GM12878 (cell line): ENCODE data around the gene PRSS1. TPM values are rescaled to one million over a fixed set of nuclear protein-coding genes. Genes with fewer than 3 reads are reported as not detected.

Source experiments
- ATAC-seq: fragments of 200-7000 bp; cut with Tn5 transposase; 3 replicates; pipeline ENCODE4 v1.9.1; 2020; ENCODE audit warnings: mild to moderate bottlenecking, moderate library complexity
- BruUV-seq: library from RNA; stranded (reverse); fragments of 400-500 nt; replicated peaks from 2 replicates; lab custom pipeline; 2021; lab: Mats Ljungman, UMichigan
- CTCF ChIA-PET: fragments of 300-600 bp; sonication (Branson Sonifier 250); formaldehyde crosslinking; extraction: SDS; loops from one replicate; lab custom pipeline; 2021; ENCODE audit warnings: inconsistent platforms; lab: Yijun Ruan, JAX
- POLR2A ChIA-PET: fragments of 350-600 bp; formaldehyde crosslinking; extraction: SDS; loops from one replicate; lab custom pipeline; 2021; ENCODE audit warnings: inconsistent platforms; lab: Charles Lee
- RAD21 ChIA-PET: fragments of 300-600 bp; sonication (Branson Sonifier 250); formaldehyde crosslinking; loops from one replicate; lab custom pipeline; 2023; ENCODE audit warnings: antibody characterized with exemption; ENCODE audit not compliant: unreplicated experiment; lab: Charles Lee
- SMC1A ChIA-PET: fragments of 300-600 bp; sonication (Branson Sonifier 250); formaldehyde crosslinking; loops from one replicate; lab custom pipeline; 2023; ENCODE audit not compliant: unreplicated experiment, uncharacterized antibody; lab: Charles Lee
- DNase-seq: peaks from one replicate; pipeline ENCODE4 v3.0.0-alpha.2; 2011; ENCODE audit warnings: low read depth, low spot score
- FAIRE-seq: peaks from 3 replicates; lab custom pipeline; 2011; peaks lifted over from hg19 to GRCh38; lab: Jason Lieb, UNC
- H2AFZ ChIP-seq: 2 replicates; pipeline ENCODE4 v1.6.0; 2011; ENCODE audit warnings: low read depth, low read length, control low read depth; ENCODE audit not compliant: control insufficient read depth
- H3K27ac ChIP-seq: 2 replicates; pipeline ENCODE4 v1.5.1; 2011; ENCODE audit warnings: control low read depth; ENCODE audit not compliant: control insufficient read depth, insufficient read depth
- H3K27me3 ChIP-seq, 2 experiments: replicated peaks in 1 of 2; 2 replicates each; pipeline versions ENCODE4 v1.6.0 to v1.6.1; 2011; ENCODE audit warnings: low read length in 1 of 2; ENCODE audit not compliant: control insufficient read depth in 2 of 2, insufficient read depth in 2 of 2
- H3K36me3 ChIP-seq, 2 experiments: 2 replicates each; pipeline ENCODE4 v1.5.1; 2011; ENCODE audit warnings: low read length in 1 of 2; ENCODE audit not compliant: control insufficient read depth in 2 of 2, insufficient read depth in 2 of 2
- H3K4me1 ChIP-seq: 2 replicates; pipeline ENCODE4 v1.6.1; 2011; ENCODE audit warnings: mild to moderate bottlenecking, low read length, moderate library complexity, mixed read lengths; ENCODE audit not compliant: control insufficient read depth, insufficient read depth
- H3K4me2 ChIP-seq: 2 replicates; pipeline ENCODE4 v1.6.0; 2011; ENCODE audit warnings: control low read depth; ENCODE audit not compliant: control insufficient read depth, insufficient read depth
- H3K4me3 ChIP-seq: fragments of 200-600 bp; sonication (generic); 2 replicates; pipeline ENCODE4 v1.5.1; 2016
- H3K79me2 ChIP-seq: 2 replicates; pipeline ENCODE4 v1.6.0; 2011; ENCODE audit warnings: low read length; ENCODE audit not compliant: control insufficient read depth, insufficient read depth
- H3K9ac ChIP-seq: 2 replicates; pipeline ENCODE4 v1.8.0; 2011; ENCODE audit warnings: low read length, control low read depth, mixed read lengths; ENCODE audit not compliant: control insufficient read depth, insufficient read depth
- H3K9me3 ChIP-seq: replicated peaks from 3 replicates; pipeline ENCODE4 v1.5.1; 2011; ENCODE audit warnings: mild to moderate bottlenecking, low read length; ENCODE audit not compliant: control insufficient read depth, insufficient read depth
- H4K20me1 ChIP-seq: 2 replicates; pipeline ENCODE4 v1.6.0; 2011; ENCODE audit not compliant: control insufficient read depth, insufficient read depth
- CBX3 ChIP-seq: fragments of 200-600 bp; sonication (generic); IDR thresholded peaks from 2 replicates; pipeline ENCODE4 v1.6.1; 2016; ENCODE audit warnings: low read depth, borderline replicate concordance
- CBX5 ChIP-seq: sonication (generic); IDR thresholded peaks from 2 replicates; pipeline ENCODE4 v1.6.1; 2016; ENCODE audit warnings: low read depth, moderate library complexity, mild to moderate bottlenecking, inconsistent platforms
- EGR1 ChIP-seq, 2 experiments: IDR thresholded peaks; 1 replicate in 1 of 2; 2 replicates in 1 of 2; pipeline ENCODE4 v1.6.1; 2011 to 2012; ENCODE audit warnings: low read depth in 2 of 2, low read length in 2 of 2, borderline replicate concordance in 1 of 2, mild to moderate bottlenecking in 1 of 2, moderate library complexity in 1 of 2
- HDGF ChIP-seq: fragments of 450-650 bp; IDR thresholded peaks from 2 replicates; pipeline ENCODE4 v1.6.1; 2016; ENCODE audit warnings: antibody characterized with exemption
- LARP7 ChIP-seq: fragments of 450-650 bp; IDR thresholded peaks from 2 replicates; pipeline ENCODE4 v1.6.1; 2017; ENCODE audit warnings: mild to moderate bottlenecking
- RBBP5 ChIP-seq: fragments of 200-600 bp; sonication (generic); conservative IDR thresholded peaks from 2 replicates; pipeline ENCODE4 v1.6.1; 2016
- SMARCA5 ChIP-seq: fragments of 450-650 bp; IDR thresholded peaks from 2 replicates; pipeline ENCODE4 v1.6.1; 2017; ENCODE audit warnings: mild to moderate bottlenecking
- SUPT20H ChIP-seq: IDR thresholded peaks from 2 replicates; pipeline ENCODE4 v1.6.1; 2011; ENCODE audit warnings: low read depth, mild to moderate bottlenecking, low read length, moderate library complexity, borderline replicate concordance; ENCODE audit not compliant: control insufficient read depth
- ZBED1 ChIP-seq: IDR thresholded peaks from 2 replicates; pipeline ENCODE4 v1.6.1; 2016; ENCODE audit warnings: borderline replicate concordance
- WGBS: methylation state at CpG from one replicate; pipeline ENCODE4 v1.1.6; 2016; ENCODE audit warnings: low lambda C conversion rate; ENCODE audit not compliant: insufficient replicate concordance, insufficient coverage; ENCODE audit errors: missing lambda C conversion rate; 5-methylcytosine and 5-hydroxymethylcytosine counted together
- in situ Hi-C: fragments of 300-500 bp; cut with MboI; formaldehyde crosslinking; loops from 9 replicates; pipeline ENCODE4 v1.14.3; 2018; ENCODE audit warnings: mixed read lengths
- intact Hi-C: fragments of 100-400 bp; cut with micrococcal nuclease; formaldehyde crosslinking; loops from one replicate; pipeline ENCODE4 v1.14.2; 2022; ENCODE audit not compliant: unreplicated experiment
- polyA plus RNA-seq, 11 experiments: library from polyadenylated mRNA; depleted of rRNA in 4 of 11; unstranded in 6 of 11; stranded (reverse) in 5 of 11; fragments of >200 nt; fragmentation: Nextera tagmentation in 4 of 11; fragmentation: Illumina TruSeq in 1 of 11; extraction: Ambion mirVana in 4 of 11; extraction: Trizol in 1 of 11; gene quantifications; 1 replicate in 1 of 11; 2 replicates in 10 of 11; pipeline versions ENCODE4 v1.2.1 to v1.2.3, GENCODE V29; 2011 to 2016; ENCODE audit warnings: inconsistent platforms in 2 of 11, missing spikeins in 2 of 11, low read depth in 1 of 11
- total RNA-seq, 4 experiments: library from RNA; depleted of rRNA in 3 of 4; stranded (reverse); fragments of >200 nt in 3 of 4; fragmentation: Illumina TruSeq in 1 of 4; extraction: Trizol in 1 of 4; gene quantifications; 2 replicates each; pipeline versions ENCODE4 v1.2.1 to v1.2.3, GENCODE V29; 2013 to 2021
- TF ChIP-seq, protein P1 (sequence below): IDR thresholded peaks from 2 replicates; pipeline ENCODE4 v1.6.1; 2012; ENCODE audit warnings: improper control_type of control experiment, low read depth, low read length; ENCODE audit not compliant: insufficient replicate concordance
- TF ChIP-seq, protein P2 (sequence below): fragments of 450-650 bp; IDR thresholded peaks from 2 replicates; pipeline ENCODE4 v1.6.1; 2017; ENCODE audit warnings: mild to moderate bottlenecking, moderate library complexity
- TF ChIP-seq, protein P3 (sequence below): fragments of 450-650 bp; IDR thresholded peaks from 2 replicates; pipeline ENCODE4 v1.6.1; 2016; ENCODE audit warnings: mild to moderate bottlenecking

The PRSS1 gene
- total and polyA plus RNA-seq, 10 of the 15 experiments (the other 5 are each of a cell fraction or from before 2014, with no cell fraction given) = 11.9 TPM; not detected in 9

DNA sequence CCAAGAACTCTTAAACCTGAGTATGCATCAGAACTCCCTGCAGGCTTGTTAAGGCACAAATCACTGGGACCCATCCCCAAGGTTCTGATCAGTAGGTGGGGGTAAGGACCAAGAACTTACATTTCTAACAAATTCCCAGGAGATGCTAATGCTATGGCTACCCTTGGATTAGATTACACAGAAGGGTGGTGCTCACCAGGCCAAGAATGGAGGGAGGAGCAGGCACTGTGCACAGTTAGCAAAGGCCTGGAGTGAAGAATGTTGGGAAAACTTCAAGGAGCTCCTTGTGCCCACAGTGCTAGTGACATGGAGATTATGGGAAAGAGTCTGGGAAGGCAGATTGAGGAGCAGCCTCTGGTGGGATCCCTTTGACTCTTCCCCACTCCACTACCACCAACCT is 23.4 kb downstream of the PRSS1 start (continued):
- TF ChIP-seq, protein P1, sequence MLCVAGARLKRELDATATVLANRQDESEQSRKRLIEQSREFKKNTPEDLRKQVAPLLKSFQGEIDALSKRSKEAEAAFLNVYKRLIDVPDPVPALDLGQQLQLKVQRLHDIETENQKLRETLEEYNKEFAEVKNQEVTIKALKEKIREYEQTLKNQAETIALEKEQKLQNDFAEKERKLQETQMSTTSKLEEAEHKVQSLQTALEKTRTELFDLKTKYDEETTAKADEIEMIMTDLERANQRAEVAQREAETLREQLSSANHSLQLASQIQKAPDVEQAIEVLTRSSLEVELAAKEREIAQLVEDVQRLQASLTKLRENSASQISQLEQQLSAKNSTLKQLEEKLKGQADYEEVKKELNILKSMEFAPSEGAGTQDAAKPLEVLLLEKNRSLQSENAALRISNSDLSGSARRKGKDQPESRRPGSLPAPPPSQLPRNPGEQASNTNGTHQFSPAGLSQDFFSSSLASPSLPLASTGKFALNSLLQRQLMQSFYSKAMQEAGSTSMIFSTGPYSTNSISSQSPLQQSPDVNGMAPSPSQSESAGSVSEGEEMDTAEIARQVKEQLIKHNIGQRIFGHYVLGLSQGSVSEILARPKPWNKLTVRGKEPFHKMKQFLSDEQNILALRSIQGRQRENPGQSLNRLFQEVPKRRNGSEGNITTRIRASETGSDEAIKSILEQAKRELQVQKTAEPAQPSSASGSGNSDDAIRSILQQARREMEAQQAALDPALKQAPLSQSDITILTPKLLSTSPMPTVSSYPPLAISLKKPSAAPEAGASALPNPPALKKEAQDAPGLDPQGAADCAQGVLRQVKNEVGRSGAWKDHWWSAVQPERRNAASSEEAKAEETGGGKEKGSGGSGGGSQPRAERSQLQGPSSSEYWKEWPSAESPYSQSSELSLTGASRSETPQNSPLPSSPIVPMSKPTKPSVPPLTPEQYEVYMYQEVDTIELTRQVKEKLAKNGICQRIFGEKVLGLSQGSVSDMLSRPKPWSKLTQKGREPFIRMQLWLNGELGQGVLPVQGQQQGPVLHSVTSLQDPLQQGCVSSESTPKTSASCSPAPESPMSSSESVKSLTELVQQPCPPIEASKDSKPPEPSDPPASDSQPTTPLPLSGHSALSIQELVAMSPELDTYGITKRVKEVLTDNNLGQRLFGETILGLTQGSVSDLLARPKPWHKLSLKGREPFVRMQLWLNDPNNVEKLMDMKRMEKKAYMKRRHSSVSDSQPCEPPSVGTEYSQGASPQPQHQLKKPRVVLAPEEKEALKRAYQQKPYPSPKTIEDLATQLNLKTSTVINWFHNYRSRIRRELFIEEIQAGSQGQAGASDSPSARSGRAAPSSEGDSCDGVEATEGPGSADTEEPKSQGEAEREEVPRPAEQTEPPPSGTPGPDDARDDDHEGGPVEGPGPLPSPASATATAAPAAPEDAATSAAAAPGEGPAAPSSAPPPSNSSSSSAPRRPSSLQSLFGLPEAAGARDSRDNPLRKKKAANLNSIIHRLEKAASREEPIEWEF = no peak

DNA sequence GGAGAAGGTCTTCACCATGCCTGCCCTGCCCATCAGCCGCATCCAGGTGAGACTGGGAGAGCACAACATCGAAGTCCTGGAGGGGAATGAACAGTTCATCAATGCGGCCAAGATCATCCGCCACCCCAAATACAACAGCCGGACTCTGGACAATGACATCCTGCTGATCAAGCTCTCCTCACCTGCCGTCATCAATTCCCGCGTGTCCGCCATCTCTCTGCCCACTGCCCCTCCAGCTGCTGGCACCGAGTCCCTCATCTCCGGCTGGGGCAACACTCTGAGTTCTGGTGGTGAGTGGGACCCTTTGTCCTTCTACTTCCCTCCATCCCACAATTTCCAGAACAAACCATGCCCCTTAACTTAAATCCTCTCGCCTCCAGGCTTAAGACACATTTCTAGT is 24.0 kb downstream of the PRSS1 start:
- intact Hi-C loops (no loop called here), in situ Hi-C loops (no loop called here)
- H3K27ac ChIP-seq = no peak overlapping the region
- no peaks in the 10 kb centered on the region for H3K79me2 ChIP-seq
- H4K20me1 ChIP-seq = no peaks in the 10 kb centered on the region
- DNase-seq = no peak
- FAIRE-seq = no peak
- H3K27me3 ChIP-seq = no peaks in the 10 kb centered on the region
- WGBS = 63% methylated on average over 12 of the region's 12 CpGs
- POLR2A ChIA-PET = interaction anchor here (2.4 kb wide), 1 partner anchor 35 kb away, joined by 18 read pairs; no protein-coding TSS in a partner anchor
- H3K36me3 ChIP-seq = no peaks in the 10 kb centered on the region
- H3K4me2 ChIP-seq = no peak overlapping the region
- no peaks in the 10 kb centered on the region; the same call in 2 of the 3 replicates for H3K9me3 ChIP-seq
- SMC1A ChIA-PET = interaction anchor here (2.4 to 5.3 kb wide), 5 partner anchors 9 to 59 kb away, joined by 10 to 44 read pairs (median 29); no protein-coding TSS in a partner anchor
- CTCF ChIA-PET = interaction anchor here (1.1 to 6.0 kb wide), 3 partner anchors 9 to 60 kb away, joined by 4 to 53 read pairs (median 53); no protein-coding TSS in a partner anchor
- H2AFZ ChIP-seq = no peak overlapping the region
- no peak overlapping the region for H3K9ac ChIP-seq
- ATAC-seq = no peak
- peaks cover 19% of the 10 kb centered on the region for H3K4me1 ChIP-seq
- no peak overlapping the region for H3K4me3 ChIP-seq
- no TSS peak for BruUV-seq
- RAD21 ChIA-PET = interaction anchor here (5.1 to 7.3 kb wide), 2 partner anchors 10 to 37 kb away, joined by 51 to 118 read pairs; no protein-coding TSS in a partner anchor
- TF ChIP-seq CBX3 = no peak
- TF ChIP-seq SMARCA5 = no peak
- no peak for TF ChIP-seq HDGF
- no peak for TF ChIP-seq EGR1 (IDR thresholded peaks at IDR 0.05; ENCODE audit: borderline replicate concordance in 1 of 2, low read depth in 2 of 2, low read length in 2 of 2)
- TF ChIP-seq, protein P2, sequence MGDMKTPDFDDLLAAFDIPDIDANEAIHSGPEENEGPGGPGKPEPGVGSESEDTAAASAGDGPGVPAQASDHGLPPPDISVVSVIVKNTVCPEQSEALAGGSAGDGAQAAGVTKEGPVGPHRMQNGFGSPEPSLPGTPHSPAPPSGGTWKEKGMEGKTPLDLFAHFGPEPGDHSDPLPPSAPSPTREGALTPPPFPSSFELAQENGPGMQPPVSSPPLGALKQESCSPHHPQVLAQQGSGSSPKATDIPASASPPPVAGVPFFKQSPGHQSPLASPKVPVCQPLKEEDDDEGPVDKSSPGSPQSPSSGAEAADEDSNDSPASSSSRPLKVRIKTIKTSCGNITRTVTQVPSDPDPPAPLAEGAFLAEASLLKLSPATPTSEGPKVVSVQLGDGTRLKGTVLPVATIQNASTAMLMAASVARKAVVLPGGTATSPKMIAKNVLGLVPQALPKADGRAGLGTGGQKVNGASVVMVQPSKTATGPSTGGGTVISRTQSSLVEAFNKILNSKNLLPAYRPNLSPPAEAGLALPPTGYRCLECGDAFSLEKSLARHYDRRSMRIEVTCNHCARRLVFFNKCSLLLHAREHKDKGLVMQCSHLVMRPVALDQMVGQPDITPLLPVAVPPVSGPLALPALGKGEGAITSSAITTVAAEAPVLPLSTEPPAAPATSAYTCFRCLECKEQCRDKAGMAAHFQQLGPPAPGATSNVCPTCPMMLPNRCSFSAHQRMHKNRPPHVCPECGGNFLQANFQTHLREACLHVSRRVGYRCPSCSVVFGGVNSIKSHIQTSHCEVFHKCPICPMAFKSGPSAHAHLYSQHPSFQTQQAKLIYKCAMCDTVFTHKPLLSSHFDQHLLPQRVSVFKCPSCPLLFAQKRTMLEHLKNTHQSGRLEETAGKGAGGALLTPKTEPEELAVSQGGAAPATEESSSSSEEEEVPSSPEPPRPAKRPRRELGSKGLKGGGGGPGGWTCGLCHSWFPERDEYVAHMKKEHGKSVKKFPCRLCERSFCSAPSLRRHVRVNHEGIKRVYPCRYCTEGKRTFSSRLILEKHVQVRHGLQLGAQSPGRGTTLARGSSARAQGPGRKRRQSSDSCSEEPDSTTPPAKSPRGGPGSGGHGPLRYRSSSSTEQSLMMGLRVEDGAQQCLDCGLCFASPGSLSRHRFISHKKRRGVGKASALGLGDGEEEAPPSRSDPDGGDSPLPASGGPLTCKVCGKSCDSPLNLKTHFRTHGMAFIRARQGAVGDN = no peak
- TF ChIP-seq CBX5 = no peak
- TF ChIP-seq RBBP5 = no peak
- no peak for TF ChIP-seq SUPT20H
- TF ChIP-seq, protein P3, sequence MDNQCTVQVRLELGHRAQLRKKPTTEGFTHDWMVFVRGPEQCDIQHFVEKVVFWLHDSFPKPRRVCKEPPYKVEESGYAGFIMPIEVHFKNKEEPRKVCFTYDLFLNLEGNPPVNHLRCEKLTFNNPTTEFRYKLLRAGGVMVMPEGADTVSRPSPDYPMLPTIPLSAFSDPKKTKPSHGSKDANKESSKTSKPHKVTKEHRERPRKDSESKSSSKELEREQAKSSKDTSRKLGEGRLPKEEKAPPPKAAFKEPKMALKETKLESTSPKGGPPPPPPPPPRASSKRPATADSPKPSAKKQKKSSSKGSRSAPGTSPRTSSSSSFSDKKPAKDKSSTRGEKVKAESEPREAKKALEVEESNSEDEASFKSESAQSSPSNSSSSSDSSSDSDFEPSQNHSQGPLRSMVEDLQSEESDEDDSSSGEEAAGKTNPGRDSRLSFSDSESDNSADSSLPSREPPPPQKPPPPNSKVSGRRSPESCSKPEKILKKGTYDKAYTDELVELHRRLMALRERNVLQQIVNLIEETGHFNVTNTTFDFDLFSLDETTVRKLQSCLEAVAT = no peak
- TF ChIP-seq ZBED1 = no peak
- no peak for TF ChIP-seq LARP7
